Adipocyte (in vitro differentiated cells): Measurements from ENCODE around the gene GNB2.
"Not testable (repeated sequence)": the region's sequence is repeated elsewhere in the genome, so short reads cannot be mapped to it uniquely, and the experiment has no call there.

Experiments
- DNase-seq: peaks from one replicate; pipeline ENCODE4 v3.0.0-alpha.2; 2015; ENCODE audit warnings: low read depth
- H3K27me3 ChIP-seq: replicated peaks from 2 replicates; pipeline ENCODE4 v1.7.0; 2013; ENCODE audit warnings: mild to moderate bottlenecking, low read length, moderate library complexity; ENCODE audit not compliant: control insufficient read depth, insufficient read depth
- H3K36me3 ChIP-seq: 2 replicates; pipeline ENCODE4 v1.7.0; 2013; ENCODE audit warnings: low read length, mild to moderate bottlenecking, moderate library complexity; ENCODE audit not compliant: control insufficient read depth, insufficient read depth, severe bottlenecking
- H3K4me1 ChIP-seq: 2 replicates; pipeline ENCODE4 v1.7.0; 2013; ENCODE audit warnings: mild to moderate bottlenecking, low read length, moderate library complexity; ENCODE audit not compliant: control insufficient read depth, insufficient read depth
- H3K4me3 ChIP-seq: 2 replicates; pipeline ENCODE4 v1.7.0; 2013; ENCODE audit warnings: mild to moderate bottlenecking, low read length, moderate library complexity
- H3K9ac ChIP-seq: 2 replicates; pipeline ENCODE4 v1.7.0; 2013; ENCODE audit warnings: mild to moderate bottlenecking, low read length, moderate library complexity
- H3K9me3 ChIP-seq: 2 replicates; pipeline ENCODE4 v1.7.0; 2013; ENCODE audit warnings: mild to moderate bottlenecking, low read length, moderate library complexity; ENCODE audit not compliant: control insufficient read depth

GNB2 gene

DNA sequence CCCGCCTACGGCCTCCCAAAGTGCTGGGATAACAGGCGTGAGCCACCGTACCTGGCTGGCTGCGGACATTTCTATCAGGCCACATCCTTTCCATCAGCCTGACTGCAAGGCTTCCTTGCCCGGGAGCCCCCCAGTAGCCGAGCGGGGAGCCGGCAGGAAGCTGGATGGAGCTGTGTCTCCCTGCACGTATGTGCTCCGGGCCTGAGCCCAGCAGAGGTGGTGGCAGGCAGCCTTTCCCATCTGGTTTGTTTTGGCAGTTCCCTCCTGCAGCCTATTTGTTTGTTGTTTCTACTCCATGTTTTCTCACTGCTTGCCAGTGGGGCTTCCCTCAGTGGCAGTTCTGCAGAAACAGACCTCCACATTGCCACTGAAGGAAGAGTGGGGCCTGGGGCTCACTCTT, 37.8 kb downstream of the GNB2 start:
- Histone ChIP-seq H3K9ac (no peak overlapping the region), H3K4me1 (peaks cover 10% of the 10 kb centered on the region), H3K4me3 (no peak overlapping the region), H3K27me3 (peaks cover 9% of the 10 kb centered on the region), H3K36me3 (no peaks in the 10 kb centered on the region), H3K9me3 (no peaks in the 10 kb centered on the region)
- no peak for DNase-seq

DNA sequence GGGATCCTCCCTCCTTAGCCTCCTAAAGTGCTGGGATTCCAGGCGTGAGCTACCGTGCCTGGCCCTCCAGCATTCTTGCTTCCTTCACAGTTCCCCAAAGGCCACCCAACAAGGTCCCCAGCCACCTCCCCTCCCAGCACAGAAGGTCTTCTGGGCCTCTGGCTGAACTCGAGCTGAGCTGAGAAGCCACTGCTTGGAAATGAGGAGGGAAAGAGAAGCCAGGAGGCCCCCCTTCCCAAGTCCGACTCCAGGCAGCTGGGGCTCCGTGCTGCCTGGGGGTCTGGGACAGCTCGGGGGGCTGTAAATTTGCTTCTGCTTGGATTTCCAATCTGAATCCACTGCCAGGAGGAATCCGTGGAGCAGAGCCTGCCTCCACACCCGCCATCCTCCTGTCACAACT, 41.2 kb downstream of the GNB2 start:
- Histone ChIP-seq H3K4me3 (no peak overlapping the region), H3K9ac (no peak overlapping the region), H3K27me3 (peaks cover 20% of the 10 kb centered on the region), H3K9me3 (peaks cover 7% of the 10 kb centered on the region), H3K4me1 (no peaks in the 10 kb centered on the region), H3K36me3 (no peaks in the 10 kb centered on the region)
- no peak for DNase-seq

DNA sequence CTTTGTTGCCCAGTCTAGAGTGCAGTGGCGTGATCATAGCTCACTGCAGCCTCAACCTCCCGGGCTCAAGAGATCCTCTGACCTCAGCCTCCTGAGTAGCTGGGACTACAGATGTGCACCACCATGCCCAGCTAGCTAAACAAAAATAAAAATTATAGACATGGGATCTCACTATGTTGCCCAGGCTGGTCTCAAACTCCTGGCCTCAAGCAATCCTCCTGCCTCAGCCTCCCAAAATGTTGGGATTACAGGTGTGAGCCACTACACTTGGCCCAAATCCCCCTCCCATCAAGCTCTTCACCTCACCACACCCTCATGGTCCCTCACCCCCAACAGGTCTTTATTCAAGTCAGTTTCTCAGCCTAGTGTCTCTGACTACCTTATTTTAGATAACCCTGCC, 43.5 kb downstream of the GNB2 start:
- not testable (repeated sequence) for H3K36me3 ChIP-seq, H3K9me3 ChIP-seq, H3K4me3 ChIP-seq, DNase-seq, H3K4me1 ChIP-seq, H3K9ac ChIP-seq
- H3K27me3 ChIP-seq = peaks cover 38% of the 10 kb centered on the region

DNA sequence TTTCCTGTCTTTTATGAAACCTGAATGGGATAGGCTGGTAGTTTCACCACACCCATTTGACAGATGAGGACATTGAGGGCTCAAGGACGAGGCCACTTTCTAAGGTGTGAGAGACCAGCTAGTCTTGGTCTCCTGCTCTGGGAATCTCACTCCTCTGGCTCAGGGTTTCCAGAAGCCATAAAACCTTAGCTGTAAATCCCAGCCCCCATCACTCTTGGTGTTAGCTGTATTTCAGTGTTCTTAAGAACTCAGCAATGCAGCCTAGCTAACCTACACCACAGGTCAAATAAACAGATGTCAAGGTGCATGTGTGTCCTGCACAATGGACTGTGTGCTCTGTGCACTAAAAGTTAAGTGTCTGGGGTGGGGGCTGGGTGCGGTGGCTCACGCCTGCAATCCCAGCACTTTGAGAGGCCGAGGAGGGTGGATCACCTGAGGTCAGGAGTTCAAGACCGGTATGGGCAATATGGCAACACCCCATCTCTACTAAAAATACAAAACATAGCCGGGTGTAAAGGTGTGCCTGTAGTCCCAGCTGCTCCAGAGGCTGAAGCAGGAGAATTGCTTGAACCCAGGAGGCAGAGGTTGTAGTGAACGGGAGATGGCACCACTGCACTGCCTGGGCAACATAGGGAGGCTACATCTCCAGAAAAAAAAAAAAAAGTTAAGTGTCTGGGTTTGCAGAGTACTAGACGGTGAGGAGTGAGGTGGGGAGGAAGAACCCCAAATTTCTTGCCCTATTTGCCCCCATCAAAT, 46.2 kb downstream of the GNB2 start:
- peaks cover 7% of the 10 kb centered on the region for H3K9me3 ChIP-seq
- no peaks in the 10 kb centered on the region for H3K36me3 ChIP-seq
- H3K4me3 ChIP-seq = no peak overlapping the region
- H3K27me3 ChIP-seq = peaks cover 58% of the 10 kb centered on the region
- no peak overlapping the region for H3K9ac ChIP-seq
- DNase-seq = peak; percentile 77
- H3K4me1 ChIP-seq = no peaks in the 10 kb centered on the region

DNA sequence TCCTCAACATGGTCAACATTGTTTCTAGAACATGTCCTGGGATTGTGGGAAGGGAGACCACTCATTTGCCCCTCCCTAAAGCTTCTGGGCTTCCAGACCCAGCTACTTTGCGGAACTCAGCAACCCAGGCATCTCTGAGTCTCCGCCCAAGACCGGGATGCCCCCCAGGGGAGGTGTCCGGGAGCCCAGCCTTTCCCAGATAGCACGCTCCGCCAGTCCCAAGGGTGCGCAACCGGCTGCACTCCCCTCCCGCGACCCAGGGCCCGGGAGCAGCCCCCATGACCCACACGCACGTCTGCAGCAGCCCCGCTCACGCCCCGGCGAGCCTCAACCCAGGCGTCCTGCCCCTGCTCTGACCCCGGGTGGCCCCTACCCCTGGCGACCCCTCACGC, 46.7 kb downstream of the GNB2 start, which contains the start of gene EPO:
Gene EPO (plus strand): TSS at position 190 of the 392 bp plus-strand sequence. CDS start 513 bp downstream, outside the sequence.
- DNase-seq = no peak
- no peak within 1 kb of the TSS for H3K4me3 ChIP-seq
- peaks cover 54% of the 10 kb centered on the region for H3K27me3 ChIP-seq

DNA sequence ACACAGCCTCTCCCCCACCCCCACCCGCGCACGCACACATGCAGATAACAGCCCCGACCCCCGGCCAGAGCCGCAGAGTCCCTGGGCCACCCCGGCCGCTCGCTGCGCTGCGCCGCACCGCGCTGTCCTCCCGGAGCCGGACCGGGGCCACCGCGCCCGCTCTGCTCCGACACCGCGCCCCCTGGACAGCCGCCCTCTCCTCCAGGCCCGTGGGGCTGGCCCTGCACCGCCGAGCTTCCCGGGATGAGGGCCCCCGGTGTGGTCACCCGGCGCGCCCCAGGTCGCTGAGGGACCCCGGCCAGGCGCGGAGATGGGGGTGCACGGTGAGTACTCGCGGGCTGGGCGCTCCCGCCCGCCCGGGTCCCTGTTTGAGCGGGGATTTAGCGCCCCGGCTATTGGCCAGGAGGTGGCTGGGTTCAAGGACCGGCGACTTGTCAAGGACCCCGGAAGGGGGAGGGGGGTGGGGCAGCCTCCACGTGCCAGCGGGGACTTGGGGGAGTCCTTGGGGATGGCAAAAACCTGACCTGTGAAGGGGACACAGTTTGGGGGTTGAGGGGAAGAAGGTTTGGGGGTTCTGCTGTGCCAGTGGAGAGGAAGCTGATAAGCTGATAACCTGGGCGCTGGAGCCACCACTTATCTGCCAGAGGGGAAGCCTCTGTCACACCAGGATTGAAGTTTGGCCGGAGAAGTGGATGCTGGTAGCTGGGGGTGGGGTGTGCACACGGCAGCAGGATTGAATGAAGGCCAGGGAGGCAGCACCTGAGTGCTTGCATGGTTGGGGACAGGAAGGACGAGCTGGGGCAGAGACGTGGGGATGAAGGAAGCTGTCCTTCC, 47.3 kb downstream of the GNB2 start:
- peaks cover 7% of the 10 kb centered on the region for H3K9me3 ChIP-seq
- peaks cover under 1% of the 10 kb centered on the region for H3K4me1 ChIP-seq
- no peak overlapping the region for H3K9ac ChIP-seq
- H3K27me3 ChIP-seq = peaks cover 50% of the 10 kb centered on the region
- DNase-seq = no peak
- no peaks in the 10 kb centered on the region for H3K36me3 ChIP-seq
- H3K4me3 ChIP-seq = no peak overlapping the region

More for the DNA sequence above, 46.7 kb downstream of the GNB2 start, which contains the start of gene EPO:
- Histone ChIP-seq H3K9ac (no peak within 1 kb of the TSS), H3K36me3 (no peaks in the 10 kb centered on the region), H3K9me3 (peaks cover 7% of the 10 kb centered on the region), H3K4me1 (no peaks in the 10 kb centered on the region)

DNA sequence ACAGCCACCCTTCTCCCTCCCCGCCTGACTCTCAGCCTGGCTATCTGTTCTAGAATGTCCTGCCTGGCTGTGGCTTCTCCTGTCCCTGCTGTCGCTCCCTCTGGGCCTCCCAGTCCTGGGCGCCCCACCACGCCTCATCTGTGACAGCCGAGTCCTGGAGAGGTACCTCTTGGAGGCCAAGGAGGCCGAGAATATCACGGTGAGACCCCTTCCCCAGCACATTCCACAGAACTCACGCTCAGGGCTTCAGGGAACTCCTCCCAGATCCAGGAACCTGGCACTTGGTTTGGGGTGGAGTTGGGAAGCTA, 47.9 kb downstream of the GNB2 start:
- H3K4me3 ChIP-seq = no peak overlapping the region
- peaks cover 7% of the 10 kb centered on the region for H3K4me1 ChIP-seq
- no peak for DNase-seq
- no peak overlapping the region for H3K9ac ChIP-seq
- no peaks in the 10 kb centered on the region for H3K36me3 ChIP-seq
- peaks cover 7% of the 10 kb centered on the region for H3K9me3 ChIP-seq
- peaks cover 48% of the 10 kb centered on the region for H3K27me3 ChIP-seq

DNA sequence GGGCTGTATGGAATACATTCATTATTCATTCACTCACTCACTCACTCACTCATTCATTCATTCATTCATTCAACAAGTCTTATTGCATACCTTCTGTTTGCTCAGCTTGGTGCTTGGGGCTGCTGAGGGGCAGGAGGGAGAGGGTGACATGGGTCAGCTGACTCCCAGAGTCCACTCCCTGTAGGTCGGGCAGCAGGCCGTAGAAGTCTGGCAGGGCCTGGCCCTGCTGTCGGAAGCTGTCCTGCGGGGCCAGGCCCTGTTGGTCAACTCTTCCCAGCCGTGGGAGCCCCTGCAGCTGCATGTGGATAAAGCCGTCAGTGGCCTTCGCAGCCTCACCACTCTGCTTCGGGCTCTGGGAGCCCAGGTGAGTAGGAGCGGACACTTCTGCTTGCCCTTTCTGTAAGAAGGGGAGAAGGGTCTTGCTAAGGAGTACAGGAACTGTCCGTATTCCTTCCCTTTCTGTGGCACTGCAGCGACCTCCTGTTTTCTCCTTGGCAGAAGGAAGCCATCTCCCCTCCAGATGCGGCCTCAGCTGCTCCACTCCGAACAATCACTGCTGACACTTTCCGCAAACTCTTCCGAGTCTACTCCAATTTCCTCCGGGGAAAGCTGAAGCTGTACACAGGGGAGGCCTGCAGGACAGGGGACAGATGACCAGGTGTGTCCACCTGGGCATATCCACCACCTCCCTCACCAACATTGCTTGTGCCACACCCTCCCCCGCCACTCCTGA, 49.1 kb downstream of the GNB2 start:
- no peak overlapping the region for H3K4me3 ChIP-seq
- H3K4me1 ChIP-seq = peaks cover 18% of the 10 kb centered on the region
- H3K9me3 ChIP-seq = peaks cover 6% of the 10 kb centered on the region
- no peak overlapping the region for H3K9ac ChIP-seq
- H3K36me3 ChIP-seq = no peaks in the 10 kb centered on the region
- peaks cover 43% of the 10 kb centered on the region for H3K27me3 ChIP-seq
- DNase-seq = no peak

DNA sequence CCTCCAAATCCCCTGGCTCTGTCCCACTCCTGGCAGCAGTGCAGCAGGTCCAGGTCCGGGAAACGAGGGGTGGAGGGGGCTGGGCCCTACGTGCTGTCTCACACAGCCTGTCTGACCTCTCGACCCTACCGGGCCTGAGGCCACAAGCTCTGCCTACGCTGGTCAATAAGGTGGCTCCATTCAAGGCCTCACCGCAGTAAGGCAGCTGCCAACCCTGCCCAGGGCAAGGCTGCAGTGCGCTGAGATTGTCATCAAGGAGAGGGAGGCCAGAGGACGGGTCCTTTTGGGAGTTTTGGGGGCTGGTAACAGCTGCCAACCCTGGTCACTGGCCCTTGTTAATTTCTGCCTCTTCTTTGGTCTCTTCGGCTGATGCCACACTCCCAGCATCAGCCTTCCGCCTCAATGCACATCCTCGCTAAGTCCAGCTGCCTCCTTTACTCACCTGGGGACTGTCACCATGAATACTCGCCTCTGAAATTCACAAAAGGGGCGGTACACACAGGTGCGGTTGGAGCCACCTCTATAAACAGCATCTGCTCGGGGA, 50.3 kb downstream of the GNB2 start:
- Histone ChIP-seq H3K9ac (no peak overlapping the region), H3K4me3 (no peak overlapping the region), H3K27me3 (peaks cover 47% of the 10 kb centered on the region), H3K36me3 (no peaks in the 10 kb centered on the region), H3K9me3 (no peaks in the 10 kb centered on the region), H3K4me1 (peaks cover 19% of the 10 kb centered on the region)
- DNase-seq = no peak

DNA sequence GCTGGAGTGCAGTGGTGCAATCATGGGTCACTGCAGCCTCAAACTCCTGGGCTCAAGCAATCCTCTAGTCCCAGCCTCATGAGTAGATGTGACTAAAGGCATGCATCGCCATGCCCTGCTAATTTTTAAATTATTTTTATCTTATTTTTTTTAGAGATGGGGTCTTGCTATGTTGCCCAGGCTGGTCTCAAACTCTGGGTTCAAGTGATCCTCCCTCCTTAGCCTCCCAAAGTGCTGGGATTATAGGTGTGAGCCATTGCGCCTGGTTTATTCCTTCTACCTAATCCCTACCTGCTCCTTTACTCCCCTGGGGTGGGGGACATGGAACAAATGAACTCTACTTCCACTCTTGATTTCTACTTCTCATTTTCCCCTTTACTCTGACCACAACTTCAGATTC, 50.8 kb downstream of the GNB2 start:
- not testable (repeated sequence) for DNase-seq, H3K36me3 ChIP-seq, H3K4me3 ChIP-seq, H3K9me3 ChIP-seq, H3K9ac ChIP-seq
- Histone ChIP-seq H3K27me3 (peaks cover 46% of the 10 kb centered on the region), H3K4me1 (peaks cover 19% of the 10 kb centered on the region)
